Measurements from ENCODE around the gene SLC6A18. TPM values are rescaled to one million over a fixed set of nuclear protein-coding genes. Genes with fewer than 3 reads are reported as not detected.

The SLC6A18 gene
- total and polyA plus RNA-seq, 2 of the 13 experiments (the other 11 are each of a cell fraction or from before 2014, with no cell fraction given): not detected

DNA sequence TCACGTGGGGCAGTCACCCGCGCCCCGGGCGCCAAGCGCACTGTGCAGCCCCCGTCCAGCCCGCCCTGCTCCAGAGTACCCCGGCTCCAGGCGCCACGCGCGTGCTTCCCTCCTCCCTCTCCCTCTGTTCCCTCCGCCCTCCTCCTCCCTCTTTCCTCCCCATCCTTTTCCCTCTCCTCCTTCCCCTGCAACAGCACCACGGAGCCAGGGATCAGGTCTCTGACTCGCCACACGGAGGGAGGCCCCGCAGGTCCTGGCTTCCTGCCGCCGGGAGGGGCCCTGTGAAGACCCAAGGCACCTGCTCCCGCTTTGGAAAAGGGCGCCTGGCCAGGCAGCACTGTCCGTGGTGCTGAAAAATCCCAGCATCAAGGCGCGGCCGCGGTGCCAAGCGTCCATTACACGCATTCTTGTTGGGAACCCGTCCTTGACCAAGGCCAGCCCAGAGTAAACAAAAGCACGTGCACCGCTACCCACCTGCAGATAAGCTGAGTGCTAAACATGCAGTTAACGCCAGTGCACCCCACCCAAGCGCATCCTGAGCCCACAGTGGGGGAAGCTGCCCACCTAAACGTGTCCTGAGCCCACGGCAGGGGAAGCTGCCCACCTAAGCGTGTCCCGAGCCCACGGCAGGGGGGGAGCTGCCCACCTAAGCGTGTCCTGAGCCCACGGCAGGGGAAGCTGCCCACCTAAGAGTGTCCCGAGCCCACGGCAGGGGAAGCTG lies 21.7 kb downstream of the SLC6A18 start (continued):
- TF ChIP-seq NKX3-1 (CRISPR knock-in tag; IDR thresholded peaks at IDR 0.05): peak; percentile 91; the same call in 1 of the 2 replicates
- TF ChIP-seq, protein P1, sequence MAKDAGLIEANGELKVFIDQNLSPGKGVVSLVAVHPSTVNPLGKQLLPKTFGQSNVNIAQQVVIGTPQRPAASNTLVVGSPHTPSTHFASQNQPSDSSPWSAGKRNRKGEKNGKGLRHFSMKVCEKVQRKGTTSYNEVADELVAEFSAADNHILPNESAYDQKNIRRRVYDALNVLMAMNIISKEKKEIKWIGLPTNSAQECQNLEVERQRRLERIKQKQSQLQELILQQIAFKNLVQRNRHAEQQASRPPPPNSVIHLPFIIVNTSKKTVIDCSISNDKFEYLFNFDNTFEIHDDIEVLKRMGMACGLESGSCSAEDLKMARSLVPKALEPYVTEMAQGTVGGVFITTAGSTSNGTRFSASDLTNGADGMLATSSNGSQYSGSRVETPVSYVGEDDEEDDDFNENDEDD (CRISPR knock-in tag; IDR thresholded peaks at IDR 0.05; ENCODE audit: borderline replicate concordance): peak; percentile 25; the same call in 1 of the 2 replicates
- no peak for TF ChIP-seq NFIC (IDR thresholded peaks at IDR 0.05; ENCODE audit: low read length)
- 0 out of 2 replicates have a peak, but pooled peaks have one; percentile 25 for TF ChIP-seq ZNF296 (CRISPR knock-in tag; conservative IDR thresholded peaks at IDR 0.05)
- TF ChIP-seq ZNF776 (CRISPR knock-in tag; IDR thresholded peaks at IDR 0.05): no peak
- TF ChIP-seq ZBTB20 (CRISPR knock-in tag; IDR thresholded peaks at IDR 0.05; ENCODE audit: borderline replicate concordance, low read depth): peak; percentile 59; the same call in 1 of the 2 replicates
- no peak for TF ChIP-seq ZNF354B (CRISPR knock-in tag; IDR thresholded peaks at IDR 0.05)
- peak; percentile 24; the same call in 1 of the 3 replicates for TF ChIP-seq MXI1 (IDR thresholded peaks at IDR 0.05; ENCODE audit: borderline replicate concordance, low read depth, low read length)
- no peak for TF ChIP-seq ZSCAN22 (CRISPR knock-in tag; IDR thresholded peaks at IDR 0.05)
- peak; percentile 88 for TF ChIP-seq ZNF781 (CRISPR knock-in tag; IDR thresholded peaks at IDR 0.05; ENCODE audit: borderline replicate concordance, not compliant biosample characterization)
- TF ChIP-seq, protein P2, sequence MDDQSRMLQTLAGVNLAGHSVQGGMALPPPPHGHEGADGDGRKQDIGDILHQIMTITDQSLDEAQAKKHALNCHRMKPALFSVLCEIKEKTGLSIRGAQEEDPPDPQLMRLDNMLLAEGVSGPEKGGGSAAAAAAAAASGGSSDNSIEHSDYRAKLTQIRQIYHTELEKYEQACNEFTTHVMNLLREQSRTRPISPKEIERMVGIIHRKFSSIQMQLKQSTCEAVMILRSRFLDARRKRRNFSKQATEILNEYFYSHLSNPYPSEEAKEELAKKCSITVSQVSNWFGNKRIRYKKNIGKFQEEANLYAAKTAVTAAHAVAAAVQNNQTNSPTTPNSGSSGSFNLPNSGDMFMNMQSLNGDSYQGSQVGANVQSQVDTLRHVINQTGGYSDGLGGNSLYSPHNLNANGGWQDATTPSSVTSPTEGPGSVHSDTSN (CRISPR knock-in tag; IDR thresholded peaks at IDR 0.05; ENCODE audit: borderline replicate concordance): peak; percentile 88
- TF ChIP-seq BHLHE40 (IDR thresholded peaks at IDR 0.05; ENCODE audit: low read length): peak; percentile 87
- TF ChIP-seq RFXANK (CRISPR knock-in tag; IDR thresholded peaks at IDR 0.05): no peak
- TF ChIP-seq ATAD3A (CRISPR knock-in tag; IDR thresholded peaks at IDR 0.05): 0 out of 2 replicates have a peak, but pooled peaks have one; percentile 44
- peak; percentile 40; the same call in 1 of the 2 replicates for TF ChIP-seq FOXA3 (CRISPR knock-in tag; IDR thresholded peaks at IDR 0.05)
- TF ChIP-seq SYNCRIP (IDR thresholded peaks at IDR 0.05; ENCODE audit: insufficient read depth, low read depth, low read length): no peak
- TF ChIP-seq POLR2AphosphoS5 (IDR thresholded peaks at IDR 0.05; ENCODE audit: low read depth, low read length): no peak
- TF ChIP-seq ZFP62 (CRISPR knock-in tag; IDR thresholded peaks at IDR 0.05): no peak
- TF ChIP-seq MBNL3 (CRISPR knock-in tag; conservative IDR thresholded peaks at IDR 0.05): no peak
- TF ChIP-seq ZNF616 (CRISPR knock-in tag; IDR thresholded peaks at IDR 0.05; ENCODE audit: low read depth): no peak
- TF ChIP-seq RBAK (CRISPR knock-in tag; IDR thresholded peaks at IDR 0.05): no peak
- peak; percentile 34; the same call in 1 of the 2 replicates for TF ChIP-seq TOPORS (CRISPR knock-in tag; IDR thresholded peaks at IDR 0.05)
- no peak for TF ChIP-seq SRSF9 (IDR thresholded peaks at IDR 0.05; ENCODE audit: borderline replicate concordance, insufficient read depth, low read depth, low read length, poor library complexity, severe bottlenecking)
- TF ChIP-seq PAF1 (CRISPR knock-in tag; IDR thresholded peaks at IDR 0.05): no peak
- TF ChIP-seq IRF2 (CRISPR knock-in tag; IDR thresholded peaks at IDR 0.05): peak; percentile 62; the same call in 1 of the 2 replicates
- TF ChIP-seq ZNF256 (CRISPR knock-in tag; conservative IDR thresholded peaks at IDR 0.05): peak; percentile 92
- TF ChIP-seq MXD4 (CRISPR knock-in tag; IDR thresholded peaks at IDR 0.05): peak; percentile 64; the same call in 1 of the 2 replicates
- TF ChIP-seq SP1 (IDR thresholded peaks at IDR 0.05): no peak
- no peak for TF ChIP-seq SP1 (CRISPR knock-in tag; IDR thresholded peaks at IDR 0.05)
- TF ChIP-seq ZNF720 (CRISPR knock-in tag; IDR thresholded peaks at IDR 0.05): no peak

Data from HepG2 (cell line).